ENCODE results near the gene KLF13. TPM values are rescaled to one million over a fixed set of nuclear protein-coding genes. Genes with fewer than 3 reads are reported as not detected.
A peak's percentile ranks its signal among the peaks of the same experiment; 100 is the strongest.

KLF13 gene
- total and polyA plus RNA-seq, 10 of the 15 experiments (the other 5 are each of a cell fraction or from before 2014, with no cell fraction given), result 20.3 to 109 (median 51.4) TPM

DNA sequence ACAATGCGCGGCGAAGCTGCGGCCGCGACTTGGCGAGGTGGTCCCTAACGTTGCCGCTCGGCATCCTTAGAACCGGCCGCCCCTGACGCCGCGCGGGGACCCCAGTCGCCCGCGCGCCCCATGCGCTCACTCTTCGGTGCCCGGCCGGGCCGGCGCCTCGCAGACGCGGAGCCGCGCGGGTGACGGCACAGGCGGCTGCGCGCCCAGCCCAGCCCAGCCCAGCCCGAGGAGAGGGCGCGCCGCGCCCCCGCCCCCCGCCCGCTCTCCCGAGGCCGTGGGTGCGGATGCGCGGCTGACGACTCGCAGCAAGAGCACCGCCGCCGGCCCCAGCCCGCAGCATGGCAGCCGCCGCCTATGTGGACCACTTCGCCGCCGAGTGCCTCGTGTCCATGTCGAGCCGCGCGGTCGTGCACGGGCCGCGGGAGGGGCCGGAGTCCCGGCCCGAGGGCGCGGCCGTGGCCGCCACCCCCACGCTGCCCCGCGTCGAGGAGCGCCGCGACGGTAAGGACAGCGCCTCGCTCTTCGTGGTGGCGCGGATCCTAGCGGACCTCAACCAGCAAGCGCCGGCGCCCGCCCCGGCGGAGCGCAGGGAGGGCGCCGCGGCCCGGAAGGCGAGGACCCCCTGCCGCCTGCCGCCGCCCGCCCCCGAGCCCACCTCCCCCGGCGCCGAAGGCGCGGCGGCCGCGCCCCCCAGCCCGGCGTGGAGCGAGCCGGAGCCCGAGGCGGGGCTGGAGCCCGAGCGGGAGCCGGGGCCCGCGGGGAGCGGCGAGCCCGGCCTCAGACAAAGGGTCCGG, 437 bp downstream of the KLF13 start (continued):
- peak; percentile 57; the same call in 1 of the 2 replicates for TF ChIP-seq GATAD2B (conservative IDR thresholded peaks at IDR 0.05; ENCODE audit: low read depth)
- 0 out of 2 replicates have a peak, but pooled peaks have one; percentile 36 for TF ChIP-seq ZNF24 (IDR thresholded peaks at IDR 0.05)
- peak; percentile 72 for TF ChIP-seq POLR2A (IDR thresholded peaks at IDR 0.05; ENCODE audit: low read depth, low read length)
- TF ChIP-seq, protein P1, sequence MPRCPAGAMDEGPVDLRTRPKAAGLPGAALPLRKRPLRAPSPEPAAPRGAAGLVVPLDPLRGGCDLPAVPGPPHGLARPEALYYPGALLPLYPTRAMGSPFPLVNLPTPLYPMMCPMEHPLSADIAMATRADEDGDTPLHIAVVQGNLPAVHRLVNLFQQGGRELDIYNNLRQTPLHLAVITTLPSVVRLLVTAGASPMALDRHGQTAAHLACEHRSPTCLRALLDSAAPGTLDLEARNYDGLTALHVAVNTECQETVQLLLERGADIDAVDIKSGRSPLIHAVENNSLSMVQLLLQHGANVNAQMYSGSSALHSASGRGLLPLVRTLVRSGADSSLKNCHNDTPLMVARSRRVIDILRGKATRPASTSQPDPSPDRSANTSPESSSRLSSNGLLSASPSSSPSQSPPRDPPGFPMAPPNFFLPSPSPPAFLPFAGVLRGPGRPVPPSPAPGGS (IDR thresholded peaks at IDR 0.05; ENCODE audit: borderline replicate concordance, insufficient read depth, low read depth, low read length, poor library complexity, severe bottlenecking), result peak; percentile 5
- peak in 1 of 2 experiments; percentile 71; a peak in 2 of 4 replicates for TF ChIP-seq BHLHE40 (IDR thresholded peaks at IDR 0.05; ENCODE audit: borderline replicate concordance in 1 of 2, low read depth in 2 of 2, low read length in 1 of 2)
- peak; percentile 11; the same call in 1 of the 2 replicates for TF ChIP-seq HCFC1 (IDR thresholded peaks at IDR 0.05; ENCODE audit: low read length)

DNA sequence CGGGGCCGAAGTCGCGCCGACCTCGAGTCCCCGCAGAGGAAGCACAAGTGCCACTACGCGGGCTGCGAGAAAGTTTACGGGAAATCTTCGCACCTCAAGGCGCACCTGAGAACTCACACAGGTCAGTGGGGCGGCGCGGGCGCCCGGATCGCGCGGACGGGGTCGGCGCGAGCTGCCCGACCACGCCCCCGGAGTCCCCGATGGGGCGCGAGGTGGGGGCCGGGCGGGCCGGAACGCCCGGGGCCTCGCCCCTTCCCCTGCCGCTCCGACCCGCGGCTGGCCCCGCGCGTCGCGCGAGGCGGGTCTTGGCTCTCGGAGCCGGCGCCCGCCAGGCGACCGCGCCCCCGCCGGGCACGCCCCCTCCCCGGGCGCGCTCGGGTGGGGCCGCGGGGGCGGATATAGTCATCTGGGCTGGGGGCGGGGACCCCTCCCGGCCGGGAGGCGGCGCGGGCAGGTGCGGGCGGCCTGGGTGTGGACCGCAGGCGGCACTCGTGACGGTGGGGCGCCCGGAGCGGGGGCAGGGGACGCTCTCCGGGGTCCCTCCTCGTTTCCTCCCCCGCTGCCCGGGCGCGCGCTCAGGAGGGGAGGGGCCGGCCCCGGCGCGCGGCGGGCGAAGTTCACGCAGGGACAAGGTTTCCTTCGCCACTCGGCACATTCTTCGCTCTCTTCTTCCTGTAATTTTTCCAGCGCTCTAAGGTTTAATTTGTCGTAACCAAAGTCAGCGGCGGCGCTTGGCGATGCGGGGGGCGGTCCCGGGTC, 1.2 kb downstream of the KLF13 start:
- H4K20me1 ChIP-seq (ENCODE audit: control insufficient read depth, insufficient read depth), result peaks cover 8% of the 10 kb centered on the region; the same call in 1 of the 2 replicates
- 0% methylated on average over 49 of the region's 108 CpGs for WGBS (ENCODE audit: insufficient coverage, insufficient replicate concordance, low lambda C conversion rate, missing lambda C conversion rate)
- H3K27me3 ChIP-seq (replicated peaks in 1 of 2; ENCODE audit: control insufficient read depth in 2 of 2, insufficient read depth in 2 of 2, low read length in 1 of 2), result no peaks in the 10 kb centered on the region
- DNase-seq (ENCODE audit: low read depth, low spot score), result no peak
- BruUV-seq (replicated peaks), result no TSS peak
- H3K79me2 ChIP-seq (ENCODE audit: control insufficient read depth, insufficient read depth, low read length), result peaks cover 87% of the 10 kb centered on the region
- ChIA-PET SMC1A (ENCODE audit: uncharacterized antibody, unreplicated experiment) (interaction anchor here (1.0 to 2.2 kb wide), 9 partner anchors 11 to 160 kb away, joined by 3 to 12 read pairs (median 6); no protein-coding TSS in a partner anchor), POLR2A (interaction anchor here (0.6 to 7.3 kb wide), 6 partner anchors 15 to 118 kb away, joined by 3 to 112 read pairs (median 6); no protein-coding TSS in a partner anchor), RAD21 (ENCODE audit: unreplicated experiment) (interaction anchor here (1.1 to 5.3 kb wide), 12 partner anchors 10 to 160 kb away, joined by 3 to 56 read pairs (median 12); no protein-coding TSS in a partner anchor), CTCF (interaction anchor here (1.1 to 2.1 kb wide), 4 partner anchors 19 to 160 kb away, joined by 4 to 10 read pairs (median 6); no protein-coding TSS in a partner anchor)
- H3K27ac ChIP-seq (ENCODE audit: control insufficient read depth, insufficient read depth), result peak overlapping the region; percentile 87
- H3K36me3 ChIP-seq (ENCODE audit: control insufficient read depth in 2 of 2, insufficient read depth in 2 of 2, low read length in 1 of 2), result peaks cover 2 to 5% of the 10 kb centered on the region in 2 experiments; a peak in 2 of 4 replicates
- H3K9me3 ChIP-seq (replicated peaks; ENCODE audit: control insufficient read depth, insufficient read depth, low read length), result no peaks in the 10 kb centered on the region
- in situ Hi-C loops (cut with MboI) (loop anchor here (10.0 to 25.0 kb wide), 3 partner anchors 63 to 1284 kb away; partner anchors contain the start of genes ARHGAP11A and ARHGAP11B), intact Hi-C loops (cut with micrococcal nuclease; ENCODE audit: unreplicated experiment) (loop anchor here (2.0 to 10.0 kb wide), 6 partner anchors 19 to 423 kb away; partner anchors contain the start of gene FAN1)
- ATAC-seq, result no peak
- H3K4me3 ChIP-seq, result peak overlapping the region; percentile 91
- peak overlapping the region; percentile 39; the same call in 1 of the 2 replicates for H3K4me2 ChIP-seq (ENCODE audit: control insufficient read depth, insufficient read depth)
- FAIRE-seq, result no peak
- H3K9ac ChIP-seq (ENCODE audit: control insufficient read depth, insufficient read depth, low read length), result peak overlapping the region; percentile 80
- H2AFZ ChIP-seq (ENCODE audit: control insufficient read depth, low read depth, low read length), result no peak overlapping the region
- H3K4me1 ChIP-seq (ENCODE audit: control insufficient read depth, insufficient read depth, low read length), result peaks cover 48% of the 10 kb centered on the region
- TF ChIP-seq, protein P2, sequence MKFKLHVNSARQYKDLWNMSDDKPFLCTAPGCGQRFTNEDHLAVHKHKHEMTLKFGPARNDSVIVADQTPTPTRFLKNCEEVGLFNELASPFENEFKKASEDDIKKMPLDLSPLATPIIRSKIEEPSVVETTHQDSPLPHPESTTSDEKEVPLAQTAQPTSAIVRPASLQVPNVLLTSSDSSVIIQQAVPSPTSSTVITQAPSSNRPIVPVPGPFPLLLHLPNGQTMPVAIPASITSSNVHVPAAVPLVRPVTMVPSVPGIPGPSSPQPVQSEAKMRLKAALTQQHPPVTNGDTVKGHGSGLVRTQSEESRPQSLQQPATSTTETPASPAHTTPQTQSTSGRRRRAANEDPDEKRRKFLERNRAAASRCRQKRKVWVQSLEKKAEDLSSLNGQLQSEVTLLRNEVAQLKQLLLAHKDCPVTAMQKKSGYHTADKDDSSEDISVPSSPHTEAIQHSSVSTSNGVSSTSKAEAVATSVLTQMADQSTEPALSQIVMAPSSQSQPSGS (IDR thresholded peaks at IDR 0.05; ENCODE audit: low read length), result no peak
- TF ChIP-seq YY1 (IDR thresholded peaks at IDR 0.05; ENCODE audit: low read depth, low read length), result no peak
- peak; percentile 69 for TF ChIP-seq POLR2A (IDR thresholded peaks at IDR 0.05; ENCODE audit: low read depth, low read length)
- TF ChIP-seq, protein P3, sequence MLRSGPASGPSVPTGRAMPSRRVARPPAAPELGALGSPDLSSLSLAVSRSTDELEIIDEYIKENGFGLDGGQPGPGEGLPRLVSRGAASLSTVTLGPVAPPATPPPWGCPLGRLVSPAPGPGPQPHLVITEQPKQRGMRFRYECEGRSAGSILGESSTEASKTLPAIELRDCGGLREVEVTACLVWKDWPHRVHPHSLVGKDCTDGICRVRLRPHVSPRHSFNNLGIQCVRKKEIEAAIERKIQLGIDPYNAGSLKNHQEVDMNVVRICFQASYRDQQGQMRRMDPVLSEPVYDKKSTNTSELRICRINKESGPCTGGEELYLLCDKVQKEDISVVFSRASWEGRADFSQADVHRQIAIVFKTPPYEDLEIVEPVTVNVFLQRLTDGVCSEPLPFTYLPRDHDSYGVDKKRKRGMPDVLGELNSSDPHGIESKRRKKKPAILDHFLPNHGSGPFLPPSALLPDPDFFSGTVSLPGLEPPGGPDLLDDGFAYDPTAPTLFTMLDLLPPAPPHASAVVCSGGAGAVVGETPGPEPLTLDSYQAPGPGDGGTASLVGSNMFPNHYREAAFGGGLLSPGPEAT (IDR thresholded peaks at IDR 0.05; ENCODE audit: low read depth), result no peak
- no peak for TF ChIP-seq MEF2A (IDR thresholded peaks at IDR 0.05; ENCODE audit: insufficient read depth, low read depth, low read length)
- TF ChIP-seq BHLHE40 (IDR thresholded peaks at IDR 0.05; ENCODE audit: borderline replicate concordance in 1 of 2, low read depth in 2 of 2, low read length in 1 of 2), result peak; percentile 57 to 87; a peak in 3 of 4 replicates
- TF ChIP-seq, protein P1 (IDR thresholded peaks at IDR 0.05; ENCODE audit: borderline replicate concordance, insufficient read depth, low read depth, low read length, poor library complexity, severe bottlenecking), result peak; percentile 19
- peak; percentile 55; the same call in 1 of the 2 replicates for TF ChIP-seq TCF12 (IDR thresholded peaks at IDR 0.05; ENCODE audit: low read depth, low read length)
